Ovary (tissue), 9 donors: ENCODE measurements around the gene MTF1. TPM values are rescaled to one million over a fixed set of nuclear protein-coding genes. Genes with fewer than 3 reads are reported as not detected.
A peak's percentile ranks its signal among the peaks of the same experiment; 100 is the strongest.
"Not testable (repeated sequence)": the region's sequence is repeated elsewhere in the genome, so short reads cannot be mapped to it uniquely, and the experiment has no call there.

Experiments
- DNase-seq, 5 donors: peaks; one replicate each; pipeline ENCODE4 v3.0.0-alpha.2; 2019 to 2020
- H3K27ac ChIP-seq, 2 donors: fragments of 200-600 bp; one replicate each; pipeline versions ENCODE4 v1.5.1 to v1.8.0; 2019 to 2022
- H3K27me3 ChIP-seq: fragments of 200-600 bp; one replicate; pipeline ENCODE4 v1.8.0; 2022
- H3K36me3 ChIP-seq: fragments of 200-600 bp; sonication (generic); one replicate; pipeline ENCODE4 v1.5.1; 2019
- H3K4me1 ChIP-seq: one replicate; pipeline ENCODE4 v1.8.1; 2013; ENCODE audit warnings: mild to moderate bottlenecking, moderate library complexity; ENCODE audit not compliant: insufficient read depth
- H3K4me3 ChIP-seq: fragments of 200-600 bp; sonication (generic); one replicate; pipeline ENCODE4 v1.5.1; 2017
- H3K9me3 ChIP-seq, 2 donors: fragments of 200-600 bp in 1 of 2; sonication (generic) in 1 of 2; one replicate each; pipeline versions ENCODE4 v1.5.1 to v1.8.1; 2013 to 2019; ENCODE audit warnings: mild to moderate bottlenecking in 1 of 2, moderate library complexity in 1 of 2
- CTCF ChIP-seq, 3 donors: fragments of 450-650 bp in 2 of 3; fragments of 200-600 bp in 1 of 3; IDR thresholded peaks; one replicate each; pipeline versions ENCODE4 v1.5.1 to v1.8.0; 2016 to 2022; ENCODE audit warnings: antibody characterized with exemption in 3 of 3, mild to moderate bottlenecking in 1 of 3
- EP300 ChIP-seq: sonication (generic); formaldehyde crosslinking; IDR thresholded peaks from one replicate; pipeline ENCODE4 v1.6.1; 2017; ENCODE audit warnings: antibody characterized with exemption
- POLR2A ChIP-seq: fragments of 450-650 bp; IDR thresholded peaks from one replicate; pipeline ENCODE4 v1.6.1; 2017; ENCODE audit warnings: antibody characterized with exemption, mild to moderate bottlenecking, moderate library complexity
- WGBS, 3 donors: extraction: QIAGEN DNeasy Blood & Tissue Kit in 1 of 3; methylation state at CpG; one replicate each; pipeline versions ENCODE4 v1.1.5 to v1.1.7; 2013 to 2017; 5-methylcytosine and 5-hydroxymethylcytosine counted together
- intact Hi-C, 4 donors: fragments of 100-400 bp; cut with DNase I; formaldehyde crosslinking; loops; one replicate each; pipeline versions ENCODE4 v1.11.0 to v1.15.1; 2022 to 2023
- polyA plus RNA-seq, 2 donors: library from polyadenylated mRNA; stranded (reverse); fragments of 200-250 nt in 1 of 2; fragments of 350-450 nt in 1 of 2; fragmentation: Illumina TruSeq in 1 of 2; extraction: RNeasy Lipid Tissue Mini Kit (QIAGEN cat#74804) in 1 of 2; gene quantifications; one replicate each; pipeline ENCODE4 v1.2.3, GENCODE V29; 2013 to 2014
- total RNA-seq, 7 donors: library from RNA; depleted of rRNA in 2 of 7; stranded (reverse); fragments of >200 nt in 2 of 7; fragmentation: NEBNext Ultra II Directional in 3 of 7; extraction: Animal tissue kit (Norgen Biotek cat#: 25700) in 3 of 7; gene quantifications; one replicate each; pipeline versions ENCODE4 v1.1.0 to v1.2.4, GENCODE V29; 2016 to 2023
- donor health status: DM: no; HTN: no; CAD: no; lungs with moderate emphysema.
- donor health status: DM: no; HTN: no; CAD: no.
- donor health status: Bipolar disorder and iron deficiency.
- donor health status: DM: yes; HTN: yes; CAD: no.
- donor health status: DM: no; HTN: no; CAD: no.
- donor health status: DM: yes; HTN: yes; CAD: no.

MTF1 gene
- total and polyA plus RNA-seq, 9 donors = 3.4 to 29.1 (median 20.6) TPM

GRCh38 chr1:37793773-37794371, 65.5 kb downstream of the MTF1 start, which contains the start of gene MANEAL:
Gene MANEAL (plus strand): TSS chr1:37793847. CDS start chr1:37794183, 336 bp downstream.
- Histone ChIP-seq H3K4me3 (peak within 1 kb of the TSS; percentile 47), H3K27ac (no peak within 1 kb of the TSS), H3K9me3 (no peaks in the 10 kb centered on the region), H3K36me3 (no peaks in the 10 kb centered on the region), H3K4me1 (peaks cover 5% of the 10 kb centered on the region), H3K27me3 (no peaks in the 10 kb centered on the region)
- WGBS, 3 donors = 0 to 1% (median 0%) methylated on average over 24 to 82 of the region's 82 CpGs
- peak in 3 of 5 donors; percentile 32 to 62 (median 51) for DNase-seq
- TF ChIP-seq EP300 (no peak), POLR2A (no peak), CTCF (IDR thresholded peaks at IDR 0.05) (no peak)
- intact Hi-C loops = no loop called here

DNA sequence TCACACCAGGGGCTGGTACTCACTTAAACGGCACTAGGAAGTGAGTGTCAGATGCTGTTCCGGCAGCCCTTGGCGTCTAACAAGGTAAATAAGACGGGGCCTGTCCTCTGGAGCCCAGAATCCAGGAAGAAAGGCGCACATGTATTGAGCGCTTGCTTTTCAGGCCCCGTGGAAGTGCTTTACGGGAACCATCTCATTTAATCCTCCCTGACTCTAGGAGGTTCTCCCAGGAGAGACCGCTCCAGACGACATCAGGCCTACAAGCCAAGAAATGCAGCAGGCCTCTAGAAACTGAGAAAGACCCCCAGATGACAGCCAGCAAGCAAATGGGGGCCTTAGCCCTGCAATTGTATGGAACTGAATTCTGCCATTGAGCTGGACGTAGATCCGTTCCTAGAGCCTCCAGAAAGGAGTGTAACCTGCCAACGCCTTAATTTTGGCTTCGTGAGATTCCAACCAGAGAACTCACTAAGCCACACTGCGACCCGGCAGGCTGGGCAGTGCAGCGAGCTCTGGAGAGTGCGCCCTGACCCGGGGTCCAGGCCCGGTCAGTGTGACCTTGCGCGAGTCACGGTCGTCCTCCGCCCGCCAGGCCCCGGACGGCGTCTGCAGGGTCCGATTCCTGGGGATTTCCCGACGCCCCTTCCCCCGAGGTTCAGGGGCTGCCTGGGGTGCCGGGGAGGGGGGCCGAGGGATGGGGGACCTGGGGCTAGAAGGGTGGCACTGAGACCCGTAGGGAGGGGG, 66.3 kb downstream of the MTF1 start:
- Histone ChIP-seq H3K9me3 (no peaks in the 10 kb centered on the region), H3K4me1 (peaks cover 5% of the 10 kb centered on the region), H3K27ac (no peak overlapping the region), H3K4me3 (peak overlapping the region; percentile 47), H3K27me3 (no peaks in the 10 kb centered on the region), H3K36me3 (no peaks in the 10 kb centered on the region)
- WGBS, 3 donors = 24 to 27% (median 26%) methylated on average over 36 of the region's 36 CpGs
- intact Hi-C loops = no loop called here
- DNase-seq = no peak
- TF ChIP-seq POLR2A = no peak
- no peak for TF ChIP-seq EP300

DNA sequence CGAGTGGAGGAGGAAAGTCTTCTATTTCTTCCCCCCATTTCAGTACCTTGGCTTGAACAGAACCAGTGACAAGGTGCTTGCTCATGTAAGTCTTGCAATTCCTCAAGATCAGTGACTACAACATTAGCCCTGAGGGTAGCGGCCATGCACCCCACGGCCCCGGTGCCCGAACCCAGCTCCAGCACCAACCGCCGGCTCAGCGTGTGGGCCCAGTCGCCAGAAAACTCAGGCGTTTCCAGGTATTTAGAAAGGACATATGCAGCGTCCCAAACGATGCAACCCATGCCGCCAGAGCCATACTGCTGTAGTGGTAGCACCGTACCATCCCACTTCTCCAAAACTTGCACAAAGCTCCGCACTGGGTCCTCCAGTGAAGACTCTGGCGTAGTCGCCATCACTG, 76.9 kb downstream of the MTF1 start:
- H3K27me3 ChIP-seq = no peaks in the 10 kb centered on the region
- intact Hi-C loops = no loop called here
- no peak for DNase-seq
- 77 to 81% (median 77%) methylated on average over 17 of the region's 17 CpGs for WGBS, 3 donors
- no peaks in the 10 kb centered on the region for H3K4me1 ChIP-seq
- H3K9me3 ChIP-seq = no peaks in the 10 kb centered on the region
- no peak overlapping the region for H3K4me3 ChIP-seq
- no peak overlapping the region for H3K27ac ChIP-seq
- H3K36me3 ChIP-seq = no peaks in the 10 kb centered on the region
- no peak for TF ChIP-seq EP300
- no peak for TF ChIP-seq POLR2A
- no peak for TF ChIP-seq CTCF (IDR thresholded peaks at IDR 0.05)

GRCh38 chr1:37778654-37779053, 80.7 kb downstream of the MTF1 start:
- no peak overlapping the region for H3K27ac ChIP-seq
- no peaks in the 10 kb centered on the region for H3K27me3 ChIP-seq
- H3K4me3 ChIP-seq = no peak overlapping the region
- H3K4me1 ChIP-seq = no peaks in the 10 kb centered on the region
- WGBS, 3 donors = 70 to 88% (median 80%) methylated on average over 3 of the region's 3 CpGs
- no peaks in the 10 kb centered on the region for H3K36me3 ChIP-seq
- no peak for DNase-seq
- no peaks in the 10 kb centered on the region for H3K9me3 ChIP-seq
- intact Hi-C loops = no loop called here
- no peak for TF ChIP-seq POLR2A
- no peak for TF ChIP-seq EP300
- no peak for TF ChIP-seq CTCF (IDR thresholded peaks at IDR 0.05)

DNA sequence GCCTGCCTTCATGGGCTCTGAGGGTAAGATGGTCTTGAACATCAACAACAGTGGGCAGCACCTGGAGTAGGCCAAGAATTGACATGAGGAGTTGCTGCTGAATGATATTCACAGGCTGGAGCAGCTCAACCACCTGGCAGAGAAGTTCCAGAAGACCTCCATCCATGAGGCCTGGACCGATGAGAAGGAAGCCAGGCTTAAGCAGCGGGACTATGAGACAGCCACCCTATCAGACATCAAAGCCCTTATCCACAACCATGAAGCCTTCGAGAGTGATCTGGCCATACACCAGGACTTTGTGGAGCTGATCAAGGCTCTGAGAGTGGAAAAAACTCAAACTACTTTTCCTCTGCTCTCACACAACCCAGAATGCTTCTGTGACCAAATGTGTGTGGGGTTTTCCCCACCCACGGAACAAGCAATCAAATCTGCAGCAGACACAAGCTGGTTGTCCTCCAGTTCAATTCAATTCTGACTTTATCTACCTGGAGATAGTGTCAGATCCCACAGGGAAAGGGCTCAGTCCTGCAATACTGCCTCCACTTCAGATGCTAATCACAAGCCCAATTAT, 82.4 kb downstream of the MTF1 start:
- Histone ChIP-seq H3K9me3 (no peaks in the 10 kb centered on the region), H3K27ac (no peak overlapping the region), H3K4me1 (no peaks in the 10 kb centered on the region), H3K36me3 (no peaks in the 10 kb centered on the region), H3K27me3 (no peaks in the 10 kb centered on the region), H3K4me3 (no peak overlapping the region)
- WGBS, 3 donors = 68 to 73% (median 72%) methylated on average over 4 of the region's 4 CpGs
- no peak for DNase-seq
- intact Hi-C loops = no loop called here
- TF ChIP-seq POLR2A = no peak
- TF ChIP-seq CTCF (IDR thresholded peaks at IDR 0.05) = no peak
- TF ChIP-seq EP300 = no peak

DNA sequence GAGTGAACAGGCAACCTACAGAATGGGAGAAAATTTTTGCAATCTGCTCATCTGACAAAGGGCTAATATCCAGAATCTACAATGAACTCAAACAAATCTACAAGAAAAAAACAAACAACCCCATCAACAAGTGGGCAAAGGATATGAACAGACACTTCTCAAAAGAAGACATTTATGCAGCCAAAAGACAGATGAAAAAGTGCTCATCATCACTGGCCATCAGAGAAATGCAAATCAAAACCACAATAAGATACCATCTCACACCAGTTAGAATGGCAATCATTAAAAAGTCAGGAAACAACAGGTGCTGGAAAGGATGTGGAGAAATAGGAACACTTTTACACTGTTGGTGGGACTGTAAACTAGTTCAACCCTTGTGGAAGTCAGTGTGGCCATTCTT, 88.0 kb downstream of the MTF1 start:
- H3K27me3 ChIP-seq, DNase-seq, H3K27ac ChIP-seq, H3K9me3 ChIP-seq, H3K36me3 ChIP-seq, H3K4me1 ChIP-seq, H3K4me3 ChIP-seq, intact Hi-C loops: not testable (repeated sequence)
